HG03378 (cell line): ENCODE data around the gene COG1.

Experiments
- ATAC-seq: cut with Tn5 transposase; IDR thresholded peaks from one replicate; pipeline ENCODE4 v1.9.1; 2021; ENCODE audit warnings: mild to moderate bottlenecking, moderate library complexity; ENCODE audit not compliant: unreplicated experiment

COG1 gene

GRCh38 chr17:73196500-73196899, 3.6 kb downstream of the COG1 start:
- ATAC-seq: no peak

- no peak for ATAC-seq
Observed at GRCh38 chr17:73197161-73197560, 4.3 kb downstream of the COG1 start.

- no peak for ATAC-seq
Observed at GRCh38 chr17:73198201-73198929, 5.5 kb downstream of the COG1 start.

- ATAC-seq: no peak
Observed at GRCh38 chr17:73198930-73199260, 6.0 kb downstream of the COG1 start.

GRCh38 chr17:73199751-73200317, 7.0 kb downstream of the COG1 start:
- ATAC-seq: no peak

GRCh38 chr17:73200476-73200875, 7.6 kb downstream of the COG1 start:
- no peak for ATAC-seq

GRCh38 chr17:73201215-73202069, 8.6 kb downstream of the COG1 start:
- ATAC-seq: no peak

- ATAC-seq: no peak
Observed at GRCh38 chr17:73203135-73203787, 10.4 kb downstream of the COG1 start.

GRCh38 chr17:73203788-73204479, 11.1 kb downstream of the COG1 start:
- no peak for ATAC-seq

- no peak for ATAC-seq
Observed at GRCh38 chr17:73205459-73205961, 12.7 kb downstream of the COG1 start.

GRCh38 chr17:73208139-73208827, 15.4 kb downstream of the COG1 start:
- ATAC-seq: no peak

GRCh38 chr17:73209436-73209835, 16.6 kb downstream of the COG1 start:
- ATAC-seq: no peak

GRCh38 chr17:73210002-73210678, 17.3 kb downstream of the COG1 start:
- ATAC-seq: no peak

GRCh38 chr17:73211745-73212144, 18.9 kb downstream of the COG1 start:
- no peak for ATAC-seq

GRCh38 chr17:73214008-73214407, 21.2 kb downstream of the COG1 start:
- ATAC-seq: no peak

- ATAC-seq: no peak
Observed at GRCh38 chr17:73214851-73215250, 22.0 kb downstream of the COG1 start.

GRCh38 chr17:73215447-73215846, 22.6 kb downstream of the COG1 start:
- no peak for ATAC-seq

- ATAC-seq: no peak
Observed at GRCh38 chr17:73223626-73224230, 30.9 kb downstream of the COG1 start.

- no peak for ATAC-seq
Observed at GRCh38 chr17:73224237-73224636, 31.4 kb downstream of the COG1 start.
